Measurements from ENCODE around the gene S1PR1.

The S1PR1 gene

DNA sequence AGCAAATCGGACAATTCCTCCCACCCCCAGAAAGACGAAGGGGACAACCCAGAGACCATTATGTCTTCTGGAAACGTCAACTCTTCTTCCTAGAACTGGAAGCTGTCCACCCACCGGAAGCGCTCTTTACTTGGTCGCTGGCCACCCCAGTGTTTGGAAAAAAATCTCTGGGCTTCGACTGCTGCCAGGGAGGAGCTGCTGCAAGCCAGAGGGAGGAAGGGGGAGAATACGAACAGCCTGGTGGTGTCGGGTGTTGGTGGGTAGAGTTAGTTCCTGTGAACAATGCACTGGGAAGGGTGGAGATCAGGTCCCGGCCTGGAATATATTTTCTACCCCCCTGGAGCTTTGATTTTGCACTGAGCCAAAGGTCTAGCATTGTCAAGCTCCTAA is 3.2 kb downstream of the S1PR1 start:
- TF ChIP-seq, protein P1, sequence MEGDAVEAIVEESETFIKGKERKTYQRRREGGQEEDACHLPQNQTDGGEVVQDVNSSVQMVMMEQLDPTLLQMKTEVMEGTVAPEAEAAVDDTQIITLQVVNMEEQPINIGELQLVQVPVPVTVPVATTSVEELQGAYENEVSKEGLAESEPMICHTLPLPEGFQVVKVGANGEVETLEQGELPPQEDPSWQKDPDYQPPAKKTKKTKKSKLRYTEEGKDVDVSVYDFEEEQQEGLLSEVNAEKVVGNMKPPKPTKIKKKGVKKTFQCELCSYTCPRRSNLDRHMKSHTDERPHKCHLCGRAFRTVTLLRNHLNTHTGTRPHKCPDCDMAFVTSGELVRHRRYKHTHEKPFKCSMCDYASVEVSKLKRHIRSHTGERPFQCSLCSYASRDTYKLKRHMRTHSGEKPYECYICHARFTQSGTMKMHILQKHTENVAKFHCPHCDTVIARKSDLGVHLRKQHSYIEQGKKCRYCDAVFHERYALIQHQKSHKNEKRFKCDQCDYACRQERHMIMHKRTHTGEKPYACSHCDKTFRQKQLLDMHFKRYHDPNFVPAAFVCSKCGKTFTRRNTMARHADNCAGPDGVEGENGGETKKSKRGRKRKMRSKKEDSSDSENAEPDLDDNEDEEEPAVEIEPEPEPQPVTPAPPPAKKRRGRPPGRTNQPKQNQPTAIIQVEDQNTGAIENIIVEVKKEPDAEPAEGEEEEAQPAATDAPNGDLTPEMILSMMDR (IDR thresholded peaks at IDR 0.05; ENCODE audit: control insufficient read depth, insufficient read depth, low read depth, low read length, missing control alignments), result no peak
- no peak for DNase-seq (ENCODE audit: low read depth)
- no peak overlapping the region for H3K4me3 ChIP-seq (ENCODE audit: control insufficient read depth, low read depth, low read length)

DNA sequence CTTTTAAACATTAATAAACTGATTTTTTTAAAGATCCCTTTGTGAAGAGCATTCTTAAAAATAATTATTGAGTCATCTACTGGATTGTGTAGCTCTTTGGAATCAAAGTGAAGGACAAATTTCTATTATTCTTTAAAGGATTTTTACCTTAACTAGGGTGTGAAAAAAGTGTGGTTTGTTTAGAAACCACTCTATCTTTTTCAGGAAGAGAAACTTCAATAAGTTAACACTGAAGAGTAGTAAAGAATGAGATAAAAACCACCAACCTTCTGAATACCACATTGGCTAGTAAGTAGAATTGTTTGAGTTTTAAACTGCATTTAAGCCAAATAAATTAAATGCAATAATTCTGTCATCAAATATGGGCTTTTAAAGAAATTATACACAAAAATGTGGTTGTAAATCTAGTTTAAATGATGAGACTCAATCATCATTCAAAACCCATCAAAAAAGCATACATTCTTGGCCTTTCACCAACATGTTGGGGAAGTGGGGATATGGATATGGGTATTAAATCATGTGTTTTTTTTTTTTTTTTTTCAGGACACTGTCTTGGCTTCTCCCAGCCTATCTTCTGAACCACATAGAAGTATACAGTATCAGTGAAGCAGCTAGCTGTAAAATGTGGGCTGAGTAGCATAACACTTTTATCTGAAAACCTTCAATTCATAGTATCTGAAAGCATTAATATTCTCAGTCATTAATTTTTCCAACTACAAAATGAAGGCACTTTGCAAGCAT is 4.8 kb downstream of the S1PR1 start:
- no peak overlapping the region for H3K4me3 ChIP-seq (ENCODE audit: control insufficient read depth, low read depth, low read length)
- TF ChIP-seq, protein P1 (IDR thresholded peaks at IDR 0.05; ENCODE audit: control insufficient read depth, insufficient read depth, low read depth, low read length, missing control alignments), result no peak
- no peak for DNase-seq (ENCODE audit: low read depth)

DNA sequence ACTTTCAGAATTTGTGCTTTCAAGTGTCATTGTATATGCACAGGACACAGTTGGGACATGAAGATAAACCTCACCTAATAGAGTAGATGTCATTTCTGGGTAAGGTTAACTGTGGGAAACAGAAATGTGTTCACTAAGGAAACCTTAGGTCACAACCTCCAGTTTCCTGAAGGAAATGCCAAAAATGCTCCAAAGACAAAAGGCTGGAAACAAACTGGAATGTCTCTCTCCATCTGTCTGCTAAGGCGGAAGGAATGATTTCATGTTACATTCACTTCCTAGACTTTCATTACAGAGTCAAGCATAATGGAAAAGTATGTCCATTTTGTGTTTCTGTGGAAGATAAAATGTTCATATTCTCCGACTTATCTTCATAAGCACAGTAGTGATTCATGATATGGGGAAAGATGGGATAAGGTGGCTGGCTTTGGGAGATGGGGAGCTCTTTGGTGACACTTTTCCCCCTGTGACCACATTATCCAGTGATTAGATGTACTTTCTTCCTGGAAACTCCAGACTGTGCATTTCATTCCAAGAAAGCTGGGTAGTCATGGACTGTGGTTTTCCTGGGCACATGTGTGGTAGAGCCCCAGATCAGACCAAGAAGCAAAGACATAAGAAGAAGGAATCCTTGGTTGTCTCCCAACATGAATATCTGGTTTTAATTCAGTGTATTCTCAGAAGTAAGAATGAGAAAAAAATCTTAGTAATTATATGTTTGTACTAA is 5.7 kb downstream of the S1PR1 start:
- TF ChIP-seq, protein P1 (IDR thresholded peaks at IDR 0.05; ENCODE audit: control insufficient read depth, insufficient read depth, low read depth, low read length, missing control alignments), result no peak
- DNase-seq (ENCODE audit: low read depth), result no peak
- no peak overlapping the region for H3K4me3 ChIP-seq (ENCODE audit: control insufficient read depth, low read depth, low read length)

DNA sequence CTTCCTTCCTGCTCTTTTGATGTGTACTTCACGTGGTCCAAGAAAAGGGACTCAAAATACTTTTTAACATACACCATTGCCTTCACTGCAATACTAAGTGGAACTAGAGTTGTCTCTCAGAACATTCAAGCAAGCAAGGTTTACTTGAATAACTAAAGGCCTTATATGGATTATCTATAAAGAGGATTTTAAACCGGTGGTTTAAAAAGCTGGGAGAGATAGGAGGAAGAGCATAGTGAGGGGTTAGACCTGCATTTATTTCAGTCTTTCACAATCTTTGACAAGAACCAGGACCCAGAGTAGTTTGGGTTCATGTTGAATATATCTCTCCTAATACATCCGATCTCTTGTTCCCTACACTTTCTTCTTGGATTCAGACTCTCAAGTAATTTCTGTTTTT is 6.9 kb downstream of the S1PR1 start:
- TF ChIP-seq, protein P1 (IDR thresholded peaks at IDR 0.05; ENCODE audit: control insufficient read depth, insufficient read depth, low read depth, low read length, missing control alignments), result no peak
- H3K4me3 ChIP-seq (ENCODE audit: control insufficient read depth, low read depth, low read length), result no peak overlapping the region
- no peak for DNase-seq (ENCODE audit: low read depth)

DNA sequence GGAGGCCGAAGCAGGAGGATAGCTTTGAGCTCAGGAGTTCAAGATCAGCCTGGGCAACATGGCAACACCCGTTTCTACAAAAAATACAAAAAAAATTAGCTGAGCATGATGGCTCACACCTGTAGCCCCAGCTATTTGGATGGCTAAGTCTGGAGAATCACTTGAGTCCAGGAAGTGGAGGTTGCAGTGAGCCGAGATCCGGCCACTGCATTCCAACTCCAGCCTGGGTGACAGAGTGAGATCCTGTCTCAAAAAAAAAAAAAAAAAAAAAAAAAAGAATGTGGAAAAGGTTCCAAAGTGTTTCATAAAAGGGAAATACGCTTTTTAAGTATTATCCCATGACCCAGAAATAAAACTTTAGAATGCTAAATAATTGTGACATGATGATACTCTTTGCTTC is 8.0 kb downstream of the S1PR1 start:
- TF ChIP-seq, protein P1 (IDR thresholded peaks at IDR 0.05; ENCODE audit: control insufficient read depth, insufficient read depth, low read depth, low read length, missing control alignments), result no peak
- no peak for DNase-seq (ENCODE audit: low read depth)
- no peak overlapping the region for H3K4me3 ChIP-seq (ENCODE audit: control insufficient read depth, low read depth, low read length)

DNA sequence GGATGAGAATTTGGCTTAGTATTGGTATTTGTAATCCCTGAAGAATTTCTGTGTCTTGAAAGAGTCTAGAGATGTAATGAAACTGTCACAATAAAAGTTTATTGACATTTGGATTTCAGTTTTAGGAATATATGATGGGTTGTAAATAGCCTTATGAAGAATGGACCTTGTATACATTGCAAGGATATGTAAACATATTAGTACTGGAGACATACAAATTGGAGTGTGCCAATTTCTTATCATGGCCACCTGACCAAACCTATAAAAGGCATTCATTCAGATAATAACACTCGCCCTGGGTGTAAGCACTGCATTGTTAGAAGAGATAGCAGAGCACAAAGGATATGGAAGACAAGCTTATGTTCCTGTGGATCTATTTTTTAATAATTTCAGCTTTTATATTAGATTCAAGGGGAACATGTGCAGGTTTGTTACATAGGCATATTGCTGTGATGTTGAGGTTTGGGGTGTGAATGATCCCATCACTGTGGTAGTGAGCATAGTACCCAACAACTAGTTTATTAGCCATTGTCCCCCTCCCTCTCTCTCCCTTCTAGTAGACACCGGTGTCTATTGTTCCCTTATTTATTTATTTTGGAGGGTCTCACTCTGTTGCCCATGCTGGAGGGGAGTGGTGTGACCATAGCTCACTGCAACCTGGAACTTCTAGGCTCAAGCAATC is 8.6 kb downstream of the S1PR1 start:
- no peak for DNase-seq (ENCODE audit: low read depth)

More for the DNA sequence above, 8.6 kb downstream of the S1PR1 start:
- no peak overlapping the region for H3K4me3 ChIP-seq (ENCODE audit: control insufficient read depth, low read depth, low read length)
- TF ChIP-seq, protein P1 (IDR thresholded peaks at IDR 0.05; ENCODE audit: control insufficient read depth, insufficient read depth, low read depth, low read length, missing control alignments), result no peak

Measured in AG09309 (cell line).